CMK (cell line): ENCODE results near the gene TNFRSF19.
"Not testable (repeated sequence)": the region's sequence is repeated elsewhere in the genome, so short reads cannot be mapped to it uniquely, and the experiment has no call there.

Experiments used
- DNase-seq: peaks from one replicate; pipeline ENCODE4 v3.0.0-alpha.2; 2010; ENCODE audit warnings: low read depth

Gene TNFRSF19

GRCh38 chr13:23654111-23655110, 84.2 kb downstream of the TNFRSF19 start:
- DNase-seq = no peak

DNA sequence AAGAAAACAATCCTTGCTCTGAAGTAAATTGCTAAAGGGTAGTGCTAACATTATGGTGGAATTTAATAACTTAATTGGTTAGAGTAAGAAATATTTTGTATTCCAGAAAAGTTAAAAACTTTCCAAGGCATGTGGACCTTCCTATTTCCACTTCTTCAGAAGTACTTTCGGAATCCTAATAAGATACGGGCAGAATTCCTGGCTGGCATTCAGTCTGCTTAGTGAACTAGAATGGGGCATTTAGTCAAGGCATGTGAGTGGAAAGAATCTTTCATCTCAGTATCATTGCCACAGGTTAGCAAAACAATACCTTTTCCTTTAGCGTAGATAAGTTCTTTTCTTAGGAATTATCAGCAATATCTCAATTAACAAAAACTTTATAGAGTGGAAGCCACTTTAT, 85.1 kb downstream of the TNFRSF19 start:
- no peak for DNase-seq

GRCh38 chr13:23656637-23657371, 86.6 kb downstream of the TNFRSF19 start:
- peak; percentile 40 for DNase-seq

DNA sequence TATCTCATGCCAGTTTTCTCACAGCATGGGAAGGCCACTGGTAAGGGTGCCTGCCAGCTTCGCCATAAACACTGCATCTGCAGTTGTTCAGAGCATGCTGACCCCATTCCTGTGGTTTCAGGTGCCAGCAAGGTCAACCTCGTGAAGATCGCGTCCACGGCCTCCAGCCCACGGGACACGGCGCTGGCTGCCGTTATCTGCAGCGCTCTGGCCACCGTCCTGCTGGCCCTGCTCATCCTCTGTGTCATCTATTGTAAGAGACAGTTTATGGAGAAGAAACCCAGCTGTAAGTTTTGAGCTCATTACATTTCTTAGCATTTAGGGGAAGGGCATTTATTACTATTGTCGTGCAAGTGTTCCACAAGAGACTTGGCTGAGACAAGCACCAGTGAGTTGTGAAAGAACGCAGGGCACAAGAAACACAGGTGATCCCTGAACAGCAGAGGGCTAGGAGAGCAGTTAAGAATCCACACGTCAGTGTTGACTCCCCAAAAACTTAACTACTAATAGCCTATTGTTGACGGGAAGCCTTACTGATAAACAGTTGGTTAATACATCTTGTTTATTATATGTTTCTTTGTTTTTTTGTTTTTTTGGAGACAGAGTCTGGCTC, 88.8 kb downstream of the TNFRSF19 start:
- DNase-seq = no peak

DNA sequence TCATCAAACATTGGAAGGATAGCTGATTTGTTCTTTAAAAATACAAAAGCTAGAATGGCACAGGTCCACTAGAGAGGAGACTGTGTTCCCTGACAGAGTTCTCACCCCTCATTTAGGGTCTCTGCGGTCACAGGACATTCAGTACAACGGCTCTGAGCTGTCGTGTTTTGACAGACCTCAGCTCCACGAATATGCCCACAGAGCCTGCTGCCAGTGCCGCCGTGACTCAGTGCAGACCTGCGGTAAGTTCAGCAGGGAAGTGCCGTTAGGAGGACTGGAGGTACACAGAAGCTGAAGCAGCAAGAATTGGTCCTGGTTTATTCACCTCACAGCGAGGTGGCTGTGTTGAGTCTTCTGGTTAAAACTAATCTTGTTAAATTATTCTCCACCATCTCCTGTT, 90.0 kb downstream of the TNFRSF19 start:
- DNase-seq = no peak

DNA sequence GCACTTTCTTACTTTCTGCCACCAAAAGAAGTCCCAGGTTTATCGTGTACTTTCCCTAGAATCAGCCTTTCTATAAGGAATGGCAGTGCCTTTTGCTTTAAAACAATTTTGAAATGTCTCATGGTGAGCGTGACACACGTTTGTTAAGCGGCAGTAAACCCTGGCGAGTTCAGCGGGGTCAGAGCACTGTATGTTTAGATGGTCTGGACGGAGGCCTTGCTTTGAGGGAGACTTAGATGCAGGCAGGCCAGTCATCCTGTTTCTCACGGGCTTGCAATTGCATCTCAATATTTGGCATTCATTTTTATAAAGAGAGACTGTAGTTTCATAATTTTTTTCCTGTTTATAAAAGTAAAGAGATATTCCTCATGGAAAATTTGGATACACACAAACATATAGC, 96.4 kb downstream of the TNFRSF19 start:
- no peak for DNase-seq

DNA sequence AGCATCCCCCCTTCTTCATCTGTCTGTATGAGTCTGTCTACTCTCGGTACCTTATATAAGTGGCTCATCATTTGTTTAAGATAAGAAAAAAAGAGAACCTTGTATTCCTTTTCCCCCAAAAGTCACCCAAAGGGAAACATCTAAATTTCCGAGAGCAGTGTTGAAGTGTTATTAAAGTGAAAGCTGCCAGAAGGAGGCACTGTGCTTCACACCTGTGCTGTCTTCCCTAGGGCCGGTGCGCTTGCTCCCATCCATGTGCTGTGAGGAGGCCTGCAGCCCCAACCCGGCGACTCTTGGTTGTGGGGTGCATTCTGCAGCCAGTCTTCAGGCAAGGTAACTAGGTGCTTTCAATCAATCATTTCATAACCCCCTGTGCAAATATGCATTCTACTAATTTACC, 97.5 kb downstream of the TNFRSF19 start:
- DNase-seq = no peak

- no peak for DNase-seq
Observed at GRCh38 chr13:23668562-23668961, 98.3 kb downstream of the TNFRSF19 start.

- no peak for DNase-seq
Observed at GRCh38 chr13:23670793-23671192, 100.6 kb downstream of the TNFRSF19 start.

GRCh38 chr13:23671377-23671776, 101.2 kb downstream of the TNFRSF19 start:
- no peak for DNase-seq

DNA sequence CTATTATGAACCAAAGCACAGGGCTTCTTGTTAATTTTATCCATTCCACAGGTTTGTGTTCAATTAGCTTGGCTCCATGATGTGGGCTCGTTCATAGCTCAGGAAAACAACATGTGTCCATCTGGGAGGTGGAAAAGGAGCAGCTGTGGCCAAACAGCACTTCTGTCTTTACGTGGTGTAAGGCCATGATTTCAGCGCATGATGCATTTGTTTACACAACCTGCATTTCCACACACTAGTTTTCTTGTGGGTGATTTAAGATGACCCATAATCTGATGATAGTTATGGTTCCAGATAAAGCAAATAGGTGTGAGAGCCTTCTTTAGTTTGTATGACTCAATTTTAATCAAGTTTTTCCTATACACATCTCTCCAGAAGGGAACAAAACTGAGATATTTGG, 101.7 kb downstream of the TNFRSF19 start:
- no peak for DNase-seq

- no peak for DNase-seq
Observed at GRCh38 chr13:23672616-23673015, 102.4 kb downstream of the TNFRSF19 start.

GRCh38 chr13:23673354-23673753, 103.1 kb downstream of the TNFRSF19 start:
- no peak for DNase-seq

DNA sequence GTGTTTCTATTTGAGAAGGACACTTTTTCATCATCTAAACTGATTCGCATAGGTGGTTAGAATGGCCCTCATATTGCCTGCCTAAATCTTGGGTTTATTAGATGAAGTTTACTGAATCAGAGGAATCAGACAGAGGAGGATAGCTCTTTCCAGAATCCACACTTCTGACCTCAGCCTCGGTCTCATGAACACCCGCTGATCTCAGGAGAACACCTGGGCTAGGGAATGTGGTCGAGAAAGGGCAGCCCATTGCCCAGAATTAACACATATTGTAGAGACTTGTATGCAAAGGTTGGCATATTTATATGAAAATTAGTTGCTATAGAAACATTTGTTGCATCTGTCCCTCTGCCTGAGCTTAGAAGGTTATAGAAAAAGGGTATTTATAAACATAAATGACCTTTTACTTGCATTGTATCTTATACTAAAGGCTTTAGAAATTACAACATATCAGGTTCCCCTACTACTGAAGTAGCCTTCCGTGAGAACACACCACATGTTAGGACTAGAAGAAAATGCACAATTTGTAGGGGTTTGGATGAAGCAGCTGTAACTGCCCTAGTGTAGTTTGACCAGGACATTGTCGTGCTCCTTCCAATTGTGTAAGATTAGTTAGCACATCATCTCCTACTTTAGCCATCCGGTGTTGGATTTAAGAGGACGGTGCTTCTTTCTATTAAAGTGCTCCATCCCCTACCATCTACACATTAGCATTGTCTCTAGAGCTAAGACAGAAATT, 103.8 kb downstream of the TNFRSF19 start:
- no peak for DNase-seq

DNA sequence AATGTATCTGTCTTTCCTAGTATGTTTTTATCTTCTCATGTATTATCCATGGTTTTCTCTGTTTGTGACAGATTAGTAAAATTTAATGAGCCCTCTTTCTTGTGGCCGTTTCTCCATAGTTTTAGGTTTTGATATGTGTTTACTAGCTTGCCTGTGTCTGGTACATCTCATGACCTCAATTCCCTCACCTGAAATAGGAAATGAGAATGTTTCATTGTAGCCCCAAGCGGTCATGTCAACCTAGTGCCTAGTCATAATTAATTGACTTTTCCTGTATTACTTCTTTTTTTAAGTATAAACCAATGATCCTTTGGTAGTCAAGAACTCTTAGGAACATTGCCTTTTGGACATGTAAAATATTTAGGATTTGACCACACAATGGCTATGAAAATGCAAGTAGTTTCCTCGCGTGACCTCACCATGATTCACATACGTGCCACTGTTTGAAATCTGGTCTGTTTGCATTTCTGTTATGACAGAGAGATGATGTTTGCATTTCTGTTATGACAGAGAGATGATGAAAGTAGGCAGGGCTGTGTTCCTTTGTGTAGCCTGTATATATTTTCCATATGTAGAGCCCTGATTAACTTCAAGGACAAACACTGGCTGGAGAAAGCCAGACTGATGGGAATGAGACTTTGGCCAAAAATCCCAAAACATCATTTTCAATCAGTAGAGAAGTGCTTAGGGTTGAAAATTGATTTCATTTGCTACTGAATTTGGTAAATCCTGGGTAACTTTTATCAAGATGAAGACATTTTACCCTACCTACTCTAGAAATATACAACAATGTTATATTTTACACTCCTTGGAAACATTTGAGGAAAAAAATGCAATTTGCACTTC, 104.8 kb downstream of the TNFRSF19 start:
- no peak for DNase-seq

GRCh38 chr13:23677679-23678288, 107.6 kb downstream of the TNFRSF19 start:
- DNase-seq = not testable (repeated sequence)

GRCh38 chr13:23678795-23679194, 108.6 kb downstream of the TNFRSF19 start:
- no peak for DNase-seq

GRCh38 chr13:23679220-23679619, 109.0 kb downstream of the TNFRSF19 start:
- no peak for DNase-seq

- no peak for DNase-seq
Observed at GRCh38 chr13:23680845-23681669, 110.8 kb downstream of the TNFRSF19 start.

DNA sequence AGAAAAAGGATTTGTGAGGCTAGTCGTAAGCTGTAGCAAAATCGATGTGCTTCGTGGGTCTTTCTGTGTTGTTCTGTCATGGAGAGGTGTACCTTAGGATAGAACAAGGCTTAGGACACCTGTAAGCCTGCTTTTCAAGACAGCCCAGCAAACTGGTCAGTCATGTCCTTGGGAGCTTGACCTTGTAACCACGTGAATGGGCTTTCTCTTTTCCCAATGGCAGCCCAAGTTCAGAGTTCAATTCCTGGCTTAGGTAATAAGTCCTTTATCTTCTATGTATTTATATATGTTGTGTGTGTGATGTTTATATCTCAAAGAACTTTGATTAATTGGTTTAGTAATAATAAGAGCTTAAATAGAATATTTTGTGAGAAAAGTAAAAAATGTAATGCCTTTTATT, 112.9 kb downstream of the TNFRSF19 start:
- no peak for DNase-seq
